ENCODE measurements around the gene CLINT1.

- no peak for TF ChIP-seq CTCF (IDR thresholded peaks at IDR 0.05)
- TF ChIP-seq POLR2A (IDR thresholded peaks at IDR 0.05), result no peak
These were observed 79.7 kb downstream of the CLINT1 start for GRCh38 chr5:157779221-157779620.
